HEK293 (cell line): Measurements from ENCODE around the gene TSPEAR.
"Not testable (repeated sequence)": the region's sequence is repeated elsewhere in the genome, so short reads cannot be mapped to it uniquely, and the experiment has no call there.

Source experiments
- CTCF ChIA-PET: fragments of 350-600 bp; formaldehyde crosslinking; extraction: SDS; loops from one replicate; lab custom pipeline; 2021; ENCODE audit warnings: antibody characterized with exemption; lab: Yijun Ruan, JAX
- POLR2A ChIA-PET: fragments of 300-600 bp; formaldehyde crosslinking; extraction: SDS; loops from one replicate; lab custom pipeline; 2020; ENCODE audit warnings: antibody characterized with exemption, inconsistent platforms; lab: Yijun Ruan, JAX
- H3K27ac ChIP-seq: fragments of 200-500 bp; sonication (Bioruptor generic); 2 replicates; pipeline ENCODE4 v1.5.1; 2014; ENCODE audit warnings: low read depth, low read length, control low read depth, inconsistent platforms; ENCODE audit errors: extremely low read depth
- H3K36me3 ChIP-seq, 2 experiments: fragments of 200-500 bp in 1 of 2; sonication (Bioruptor generic) in 1 of 2; 1 replicate in 1 of 2; 2 replicates in 1 of 2; pipeline ENCODE4 v1.5.1; 2014 to 2017; ENCODE audit warnings: inconsistent platforms in 2 of 2, low read length in 2 of 2; ENCODE audit not compliant: control insufficient read depth in 2 of 2, insufficient read depth in 1 of 2
- H3K4me1 ChIP-seq: fragments of 200-500 bp; sonication (Bioruptor generic); 2 replicates; pipeline ENCODE4 v1.5.1; 2014; ENCODE audit warnings: mild to moderate bottlenecking, low read length, inconsistent platforms; ENCODE audit not compliant: control insufficient read depth, insufficient read depth
- H3K4me3 ChIP-seq: 2 replicates; pipeline ENCODE4 v1.5.1; 2011; ENCODE audit warnings: low read depth, mild to moderate bottlenecking, control low read depth, low read length, moderate library complexity
- H3K9me3 ChIP-seq: fragments of 200-500 bp; sonication (Bioruptor generic); 2 replicates; pipeline ENCODE4 v1.5.1; 2014; ENCODE audit warnings: low read depth, low read length, inconsistent platforms; ENCODE audit not compliant: control insufficient read depth, insufficient read depth
- BCL11B ChIP-seq: fragments of 450-650 bp; formaldehyde crosslinking; IDR thresholded peaks from 2 replicates; pipeline ENCODE4 v1.5.1; 2016; ENCODE audit warnings: low read depth, missing biosample characterization, missing genetic modification characterization
- GLIS1 ChIP-seq: fragments of 450-650 bp; formaldehyde crosslinking; IDR thresholded peaks from 2 replicates; pipeline ENCODE4 v1.5.1; 2016; ENCODE audit warnings: missing biosample characterization, missing genetic modification characterization
- ZBTB10 ChIP-seq: fragments of 450-650 bp; formaldehyde crosslinking; IDR thresholded peaks from 2 replicates; pipeline ENCODE4 v1.5.1; 2016; ENCODE audit warnings: missing biosample characterization, missing genetic modification characterization
- ZNF121 ChIP-seq: fragments of 450-650 bp; formaldehyde crosslinking; IDR thresholded peaks from 2 replicates; pipeline ENCODE4 v1.5.1; 2016; ENCODE audit warnings: missing biosample characterization, missing genetic modification characterization
- ZNF132 ChIP-seq: fragments of 450-650 bp; formaldehyde crosslinking; IDR thresholded peaks from 2 replicates; pipeline ENCODE4 v1.5.1; 2017; ENCODE audit warnings: missing biosample characterization, missing genetic modification characterization, borderline replicate concordance
- ZNF341 ChIP-seq: fragments of 450-650 bp; formaldehyde crosslinking; IDR thresholded peaks from 2 replicates; pipeline ENCODE4; 2016; ENCODE audit warnings: low read depth, missing biosample characterization, missing genetic modification characterization
- ZNF354C ChIP-seq: fragments of 450-650 bp; formaldehyde crosslinking; IDR thresholded peaks from 2 replicates; pipeline ENCODE4 v1.5.1; 2016; ENCODE audit warnings: missing biosample characterization, missing genetic modification characterization, low read depth, borderline replicate concordance
- ZNF404 ChIP-seq: fragments of 450-650 bp; formaldehyde crosslinking; IDR thresholded peaks from 2 replicates; pipeline ENCODE4 v1.5.1; 2017; ENCODE audit warnings: missing biosample characterization, missing genetic modification characterization
- ZNF488 ChIP-seq: fragments of 450-650 bp; formaldehyde crosslinking; IDR thresholded peaks from 2 replicates; pipeline ENCODE4 v1.5.1; 2016; ENCODE audit warnings: missing biosample characterization, missing genetic modification characterization
- ZNF501 ChIP-seq: fragments of 450-650 bp; formaldehyde crosslinking; IDR thresholded peaks from 2 replicates; pipeline ENCODE4 v1.5.1; 2016; ENCODE audit warnings: missing biosample characterization, missing genetic modification characterization
- ZNF621 ChIP-seq: fragments of 450-650 bp; formaldehyde crosslinking; IDR thresholded peaks from 2 replicates; pipeline ENCODE4 v1.5.1; 2017; ENCODE audit warnings: missing biosample characterization, missing genetic modification characterization
- ZNF701 ChIP-seq: fragments of 450-650 bp; formaldehyde crosslinking; IDR thresholded peaks from 2 replicates; pipeline ENCODE4 v1.5.1; 2016; ENCODE audit warnings: missing biosample characterization, missing genetic modification characterization

Gene TSPEAR

GRCh38 chr21:44592446-44593311 lies 118.7 kb downstream of the TSPEAR start, which contains the start of gene KRTAP10-6:
Gene KRTAP10-6 (minus strand): TSS chr21:44592505. CDS start chr21:44592484, 21 bp downstream.
- no peaks in the 10 kb centered on the region for H3K4me1 ChIP-seq
- H3K9me3 ChIP-seq = no peaks in the 10 kb centered on the region
- no peak within 1 kb of the TSS for H3K4me3 ChIP-seq
- POLR2A ChIA-PET = no interaction called here
- H3K27ac ChIP-seq = no peak within 1 kb of the TSS
- no peaks in the 10 kb centered on the region for H3K36me3 ChIP-seq
- CTCF ChIA-PET = no interaction called here
- TF ChIP-seq GLIS1 (tag by site-specific recombination) = no peak
- TF ChIP-seq ZNF121 (tag by site-specific recombination) = no peak
- no peak for TF ChIP-seq ZNF354C
- TF ChIP-seq ZNF132 (tag by site-specific recombination) = no peak
- TF ChIP-seq ZNF488 (tag by site-specific recombination) = no peak
- no peak for TF ChIP-seq BCL11B (tag by site-specific recombination)

- H3K9me3 ChIP-seq, H3K36me3 ChIP-seq, H3K27ac ChIP-seq, POLR2A ChIA-PET, H3K4me3 ChIP-seq, H3K4me1 ChIP-seq: not testable (repeated sequence)
- CTCF ChIA-PET = interaction anchor here (0.6 kb wide), 2 partner anchors 13 to 82 kb away, joined by 3 read pairs; no protein-coding TSS in a partner anchor
Observed at GRCh38 chr21:44591801-44592130, 119.6 kb downstream of the TSPEAR start.

GRCh38 chr21:44590897-44591800 lies 120.2 kb downstream of the TSPEAR start:
- CTCF ChIA-PET = interaction anchor here (0.6 kb wide), 2 partner anchors 14 to 81 kb away, joined by 3 read pairs; no protein-coding TSS in a partner anchor
- H3K36me3 ChIP-seq, H3K4me3 ChIP-seq, H3K27ac ChIP-seq, H3K4me1 ChIP-seq, POLR2A ChIA-PET, H3K9me3 ChIP-seq: not testable (repeated sequence)

- TF ChIP-seq ZNF501 (tag by site-specific recombination) = no peak
- no peak for TF ChIP-seq ZNF404 (tag by site-specific recombination)
- no peak for TF ChIP-seq ZBTB10
- TF ChIP-seq ZNF621 = no peak
- no peak for TF ChIP-seq ZNF341 (tag by site-specific recombination)
- TF ChIP-seq ZNF701 = no peak
- TF ChIP-seq, all 188 proteins: peak for 0
- no peaks in the 10 kb centered on the region for H3K36me3 ChIP-seq
- no peak overlapping the region for H3K4me3 ChIP-seq
- POLR2A ChIA-PET = no interaction called here
- no peak overlapping the region for H3K27ac ChIP-seq
- CTCF ChIA-PET = no interaction called here
- 0 out of 2 replicates have a peak, but pooled peaks cover under 1% of the 10 kb centered on the region for H3K9me3 ChIP-seq
- no peaks in the 10 kb centered on the region for H3K4me1 ChIP-seq
Observed at GRCh38 chr21:44590311-44590721, 121.1 kb downstream of the TSPEAR start.
